Loucy (cell line): ENCODE results near the gene PRKAG3.

Experiments
- CTCF ChIP-seq: fragments of 200-600 bp; sonication (generic); conservative IDR thresholded peaks from 2 replicates; pipeline ENCODE4 v1.5.1; 2014; ENCODE audit warnings: mild to moderate bottlenecking, antibody characterized with exemption, low read length
- EZH2phosphoT487 ChIP-seq: fragments of 200-600 bp; IDR thresholded peaks from 2 replicates; pipeline ENCODE4 v1.6.1; 2018; ENCODE audit warnings: antibody characterized with exemption, mild to moderate bottlenecking, moderate library complexity, borderline replicate concordance

GRCh38 chr2:218773881-218774280 is 57.7 kb downstream of the PRKAG3 start:
- no peak for TF ChIP-seq CTCF
- no peak for TF ChIP-seq EZH2phosphoT487
